ENCODE data around the gene SH3RF1. TPM values are rescaled to one million over a fixed set of nuclear protein-coding genes. Genes with fewer than 3 reads are reported as not detected.

Gene SH3RF1
- total RNA-seq, 1 experiment from 2014 or later = 4.4 TPM

DNA sequence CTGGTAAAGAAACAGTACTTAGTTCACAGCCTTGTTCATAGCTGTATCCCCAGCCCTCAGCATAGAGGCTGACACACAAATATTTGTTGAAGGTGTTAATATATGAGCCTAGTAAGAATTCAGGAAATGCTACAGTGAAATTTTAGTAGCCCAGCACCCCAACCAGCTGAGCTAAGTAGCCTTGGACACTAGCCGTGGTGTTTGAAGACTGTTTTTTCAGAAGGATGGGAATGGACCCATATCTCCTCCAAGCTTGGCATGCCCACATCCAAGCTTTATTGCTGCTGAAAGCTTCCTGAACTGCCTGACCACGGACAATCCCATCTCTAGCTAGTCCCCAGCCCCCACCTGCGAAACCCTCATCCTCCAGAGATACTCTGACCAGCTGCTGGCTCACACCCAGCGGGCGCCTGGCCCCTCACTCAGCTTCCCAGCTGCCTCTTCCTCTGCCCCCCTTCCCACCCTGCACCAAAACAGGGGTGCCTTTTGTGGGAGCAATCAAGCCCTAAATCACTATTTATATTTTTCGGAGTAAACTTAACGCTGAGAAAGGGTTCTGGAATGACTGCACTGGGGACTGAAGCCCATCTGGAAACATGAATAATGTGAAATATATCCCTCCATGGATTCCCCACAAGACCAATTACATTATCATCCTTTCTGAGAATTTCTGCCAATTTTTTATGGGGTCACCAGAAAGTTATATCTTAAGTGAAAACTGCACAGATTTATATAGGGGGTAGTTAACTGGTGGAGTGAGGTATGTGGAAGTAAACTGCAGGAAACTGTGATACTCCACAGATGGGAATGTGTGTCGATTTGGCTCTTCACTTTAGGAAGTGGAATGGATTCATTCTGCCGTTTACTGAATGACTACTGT is 219.6 kb downstream of the SH3RF1 start:
- no peak for DNase-seq (ENCODE audit: extremely low read depth, low read depth)

DNA sequence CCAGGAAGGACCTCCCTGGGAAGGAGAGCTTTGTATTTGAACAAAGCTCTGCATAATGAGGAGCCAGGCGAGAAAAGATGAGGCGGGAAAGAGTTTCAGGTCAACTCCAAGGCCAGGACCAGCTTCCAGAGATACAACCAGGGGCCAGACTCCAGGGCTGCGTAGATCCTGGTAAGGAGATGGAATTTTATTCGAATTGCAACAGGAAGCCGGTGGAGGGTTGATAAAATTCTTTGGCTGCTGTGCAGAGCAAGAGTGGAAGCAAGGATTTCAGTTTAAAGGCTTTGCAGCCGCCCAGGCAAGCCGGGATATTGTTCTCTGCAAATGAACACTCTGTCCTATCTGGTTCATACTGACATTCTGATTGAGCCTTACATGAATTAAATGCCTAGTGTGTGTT is 220.5 kb downstream of the SH3RF1 start:
- no peak for DNase-seq (ENCODE audit: extremely low read depth, low read depth)

DNA sequence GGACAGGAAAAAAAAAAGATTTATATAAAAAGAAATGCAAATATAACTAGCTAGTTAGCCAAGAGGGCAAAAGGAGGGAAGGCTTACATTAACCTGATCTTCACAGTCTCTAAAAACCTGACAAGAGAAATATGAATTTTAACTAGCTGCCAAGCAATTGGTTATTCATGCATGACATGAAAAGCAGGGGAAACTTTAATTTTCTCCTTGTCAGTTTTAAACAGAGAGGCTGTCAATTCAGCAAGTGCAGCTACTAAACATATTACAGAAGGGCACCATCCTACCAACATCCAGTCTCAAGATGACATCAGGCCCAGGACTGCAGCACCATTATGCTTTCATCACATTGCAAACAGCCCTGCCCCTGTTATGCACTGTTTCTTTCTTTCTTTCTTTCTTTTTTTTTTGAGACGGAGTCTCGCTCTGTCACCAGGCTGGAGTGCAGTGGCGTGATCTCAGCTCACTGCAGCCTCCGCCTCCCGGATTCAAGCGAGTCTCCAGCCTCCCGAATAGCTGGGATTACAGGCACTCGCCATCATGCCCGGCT is 221.8 kb downstream of the SH3RF1 start:
- DNase-seq (ENCODE audit: extremely low read depth, low read depth) = no peak

DNA sequence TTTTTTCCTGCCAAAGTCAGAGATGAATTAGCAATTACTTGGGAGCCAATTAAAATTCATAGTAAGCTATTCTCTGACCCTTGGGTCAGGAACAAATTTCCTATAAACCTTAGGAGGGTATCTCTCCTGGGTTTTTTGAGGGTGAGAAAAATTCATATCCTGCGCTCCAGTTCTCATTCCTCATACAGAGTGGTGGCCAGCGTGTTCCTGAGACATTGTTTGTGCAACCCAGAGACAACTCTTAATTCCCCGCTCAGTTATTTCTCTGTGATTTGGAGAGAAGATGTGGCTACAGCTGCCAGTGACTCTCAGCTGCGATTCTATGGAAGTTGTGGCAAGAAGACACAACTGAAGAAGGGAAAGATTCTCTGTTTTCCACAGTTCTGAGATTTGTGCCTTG is 222.8 kb downstream of the SH3RF1 start:
- DNase-seq (ENCODE audit: extremely low read depth, low read depth) = no peak

DNA sequence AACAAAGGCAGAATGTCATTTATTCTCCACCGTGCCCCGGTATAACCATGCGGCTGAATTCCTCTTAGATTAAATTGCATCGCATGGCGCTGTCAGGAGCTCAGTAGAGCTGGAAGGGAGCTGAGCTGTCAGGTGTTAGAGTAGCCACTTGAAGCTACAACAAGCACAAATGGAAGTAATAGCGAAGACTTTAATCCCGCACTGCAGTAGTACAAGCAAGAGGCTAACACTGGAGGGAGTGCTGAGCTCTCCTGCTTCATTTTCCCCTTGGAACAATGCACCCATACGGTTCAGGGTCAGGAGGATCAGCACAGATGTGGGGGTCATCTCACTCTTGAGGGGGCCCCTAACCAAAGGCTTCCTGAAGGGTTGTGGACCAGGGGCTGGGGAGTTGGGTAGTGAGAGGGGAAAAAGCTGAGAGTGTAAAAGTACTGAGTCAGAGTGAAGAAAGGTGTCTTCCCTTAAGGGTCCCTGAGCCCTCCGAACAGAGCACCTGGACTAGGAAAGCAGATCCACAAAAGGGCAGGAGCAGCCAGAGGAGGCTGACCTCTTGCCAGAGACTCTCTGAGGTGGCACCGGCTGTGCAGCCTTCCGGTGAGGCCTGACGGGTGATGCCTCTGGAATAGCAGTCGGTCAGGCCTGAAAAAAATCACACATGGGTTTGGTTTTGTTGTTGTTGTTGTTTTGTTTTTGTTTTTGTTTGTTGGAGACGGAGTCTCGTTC is 224.7 kb downstream of the SH3RF1 start:
- DNase-seq (ENCODE audit: extremely low read depth, low read depth) = no peak

DNA sequence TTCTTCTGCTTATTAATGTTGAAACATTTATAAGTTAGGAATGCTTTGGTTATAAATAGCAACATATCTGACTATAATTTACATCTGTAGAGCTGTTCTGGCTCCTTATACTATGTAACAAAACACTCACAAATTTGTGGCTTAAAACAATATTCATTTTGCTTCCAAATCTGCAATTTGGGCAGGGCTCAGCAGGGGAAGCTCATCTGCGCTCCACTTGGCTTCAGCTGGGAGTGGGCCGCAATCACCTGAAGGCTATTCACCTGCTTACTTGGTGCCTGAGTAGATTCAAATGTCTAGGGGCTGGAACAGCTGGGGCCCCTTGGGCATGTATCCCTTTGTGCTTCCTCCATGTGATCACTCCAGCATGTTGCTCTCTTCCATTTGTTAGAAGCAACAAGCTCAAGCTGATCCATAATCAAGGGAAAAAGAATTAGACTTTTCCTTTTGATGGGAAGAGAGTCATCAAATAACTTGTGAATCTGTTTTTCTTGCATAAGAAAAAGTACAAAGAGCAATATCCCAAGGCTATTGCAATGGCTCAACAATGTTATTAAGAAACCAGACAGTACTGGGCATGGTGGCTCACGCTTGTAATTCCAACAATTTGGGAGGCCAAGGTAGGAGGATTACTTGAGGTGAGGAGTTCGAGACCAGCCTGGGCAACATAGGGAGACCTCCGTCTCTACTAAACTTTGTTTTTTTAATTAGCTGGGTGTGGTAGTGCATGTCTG is 225.9 kb downstream of the SH3RF1 start:
- no peak for DNase-seq (ENCODE audit: extremely low read depth, low read depth)
